SHP77 treated with DMSO at 0.1 percent for 48 hours (cell line): ENCODE measurements around the gene JMJD7.
A peak's percentile ranks its signal among the peaks of the same experiment; 100 is the strongest.

Experiments used
- DNase-seq: peaks from one replicate; lab custom pipeline; 2025; lab: John Stamatoyannopoulos, UW

The JMJD7 gene

GRCh38 chr15:41801185-41801584, 26.7 kb upstream of the JMJD7 start:
- DNase-seq = no peak

GRCh38 chr15:41801850-41802455, 25.9 kb upstream of the JMJD7 start:
- DNase-seq = no peak

- DNase-seq = no peak
Measured at GRCh38 chr15:41804361-41804760, 23.5 kb upstream of the JMJD7 start.

- DNase-seq = no peak
Measured at GRCh38 chr15:41804916-41805666, 22.8 kb upstream of the JMJD7 start.

- no peak for DNase-seq
Measured at GRCh38 chr15:41805711-41806110, 22.2 kb upstream of the JMJD7 start.

DNA sequence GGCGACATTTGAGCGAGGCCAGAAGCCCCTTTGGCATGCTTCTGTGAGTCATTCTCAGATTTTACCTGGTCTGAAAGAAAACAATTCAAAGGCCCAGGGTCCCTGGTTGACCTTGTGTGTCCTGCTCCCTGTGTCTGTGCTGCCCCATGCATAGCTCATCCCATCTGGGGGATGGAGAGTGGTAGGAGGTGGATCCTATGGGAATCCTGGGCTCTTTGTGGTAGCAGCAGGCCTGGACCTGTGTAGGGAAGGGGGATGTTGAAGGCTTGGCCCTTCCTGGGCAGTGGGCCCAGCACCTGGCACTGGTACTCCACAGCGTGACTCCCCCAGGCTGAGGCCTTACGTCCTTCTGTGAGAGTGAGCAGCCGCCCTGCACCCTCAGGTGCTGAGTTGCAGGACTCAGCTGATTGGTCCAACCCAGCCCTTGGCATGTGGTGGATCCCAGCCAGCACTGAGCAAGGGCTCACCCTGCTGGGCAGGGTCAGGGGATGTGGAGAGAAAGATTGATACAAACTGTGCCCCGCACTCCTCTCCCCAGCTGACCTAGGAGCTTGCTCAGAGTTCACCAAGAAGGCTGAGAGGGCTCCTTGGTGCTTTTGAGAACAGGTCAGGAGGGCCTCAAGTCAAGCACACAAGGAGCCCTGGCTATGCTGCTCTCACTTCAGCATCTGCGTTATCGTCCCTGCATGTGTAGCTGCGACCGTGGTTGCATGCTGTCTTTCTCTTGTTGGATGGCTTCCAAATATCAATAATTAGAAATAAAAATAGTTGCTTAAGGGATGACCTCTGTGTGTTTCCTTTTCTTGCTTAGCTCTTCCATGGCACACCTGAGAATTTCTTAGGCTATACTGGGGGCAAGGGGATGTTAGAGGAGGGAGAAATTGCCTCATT, 21.4 kb upstream of the JMJD7 start:
- DNase-seq = no peak

- no peak for DNase-seq
Measured at GRCh38 chr15:41809121-41809520, 18.8 kb upstream of the JMJD7 start.

DNA sequence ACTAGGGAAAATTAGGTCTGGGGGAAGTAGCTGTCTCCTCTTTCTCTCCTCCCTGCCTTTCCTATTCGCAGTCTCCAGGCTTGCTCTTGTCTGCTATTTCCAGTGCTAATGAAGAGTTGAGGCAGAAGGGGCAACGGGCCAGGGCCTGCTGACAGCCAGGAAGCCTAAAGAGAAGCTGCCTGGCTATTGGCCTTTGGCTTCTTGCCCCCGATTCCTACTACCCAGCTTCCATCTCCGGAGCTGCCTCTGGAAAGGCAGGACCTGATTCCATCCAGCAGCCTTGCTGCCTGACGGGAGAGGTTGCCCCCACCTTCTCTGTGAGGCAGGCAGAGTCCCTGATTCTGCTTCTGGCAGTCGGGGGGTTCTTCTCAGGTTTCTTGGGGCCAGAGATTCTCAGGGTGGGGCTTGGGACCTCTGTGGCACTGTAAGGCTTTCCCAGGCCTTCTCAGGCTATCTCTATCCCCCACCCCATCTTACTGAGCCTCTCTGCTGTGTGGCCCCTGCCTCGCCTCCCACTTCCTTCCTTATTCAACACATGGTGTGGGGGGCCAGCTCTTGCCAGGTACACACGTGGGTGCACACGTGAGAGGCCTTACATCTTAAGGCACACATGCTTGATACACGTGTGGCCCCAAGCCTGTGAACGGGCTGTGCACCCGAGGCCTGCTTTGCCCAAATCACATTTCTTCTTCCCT, 18.2 kb upstream of the JMJD7 start:
- DNase-seq = no peak

DNA sequence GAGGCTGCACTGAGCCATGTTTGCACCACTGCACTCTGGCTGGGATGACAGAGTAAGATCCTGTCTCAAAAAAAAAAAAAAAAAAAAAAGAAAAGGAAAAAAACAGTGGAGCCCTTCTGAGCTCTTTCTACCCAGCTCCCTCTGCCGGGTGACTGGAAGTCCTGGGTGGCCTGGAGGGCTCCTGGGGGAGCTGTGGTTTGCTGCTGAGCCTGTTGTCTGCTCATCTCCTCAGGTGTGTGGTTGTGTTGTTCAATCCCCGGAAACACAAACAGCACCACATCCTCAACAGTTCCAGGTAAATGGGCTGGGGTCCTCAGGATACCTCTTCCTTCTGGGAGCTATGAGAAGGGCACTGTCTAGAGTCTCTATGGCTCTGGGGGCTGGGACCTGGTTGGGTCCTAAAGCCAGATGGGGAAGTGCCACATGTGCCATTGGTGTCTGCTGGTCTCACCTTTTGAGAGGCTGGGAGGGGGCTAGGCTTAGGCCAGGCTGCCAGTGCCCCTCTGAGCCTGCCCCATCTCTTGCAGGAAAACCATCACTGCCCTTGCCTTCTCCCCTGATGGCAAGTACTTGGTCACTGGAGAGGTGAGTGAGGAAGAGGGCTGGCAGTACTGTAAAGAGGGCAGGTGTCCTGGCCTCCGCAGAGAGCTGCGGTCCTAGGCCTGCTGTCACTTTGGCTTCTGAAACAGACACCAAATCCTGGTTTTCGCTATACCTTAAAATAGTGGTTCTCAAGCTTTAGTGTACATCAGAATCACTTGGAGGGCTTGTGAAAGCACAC, 17.1 kb upstream of the JMJD7 start:
- DNase-seq = no peak

DNA sequence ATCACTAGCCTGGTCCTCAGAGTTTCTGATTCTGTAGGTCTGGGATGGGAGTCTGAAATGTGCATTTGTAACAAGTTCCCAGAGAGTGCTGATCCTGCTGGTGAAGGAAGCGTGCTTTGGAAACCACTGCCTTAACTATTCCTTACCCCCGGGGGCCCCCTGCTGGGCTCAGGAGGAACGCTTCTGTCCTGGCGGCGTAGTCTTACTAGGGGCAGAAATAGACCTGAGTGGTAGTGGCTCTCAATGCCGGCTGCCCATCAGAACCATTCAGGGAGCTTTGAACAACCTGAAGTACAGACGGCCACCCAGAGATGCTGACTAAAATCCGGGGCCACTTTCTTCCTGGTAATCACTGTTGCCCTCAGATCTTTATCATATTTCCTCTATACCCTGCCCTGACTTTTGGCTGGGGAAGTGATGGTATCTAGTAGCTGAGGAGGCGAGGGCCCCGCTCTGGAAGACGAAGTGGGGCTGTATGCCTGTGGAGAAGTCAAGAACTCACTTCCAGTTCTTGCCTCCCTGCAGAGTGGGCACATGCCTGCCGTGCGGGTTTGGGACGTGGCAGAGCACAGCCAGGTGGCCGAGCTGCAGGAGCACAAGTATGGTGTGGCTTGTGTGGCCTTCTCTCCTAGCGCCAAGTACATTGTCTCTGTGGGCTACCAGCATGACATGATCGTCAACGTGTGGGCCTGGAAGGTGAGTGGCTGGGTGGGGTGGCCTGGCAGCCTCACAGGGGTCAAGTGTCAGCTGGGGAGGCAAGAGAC, 16.3 kb upstream of the JMJD7 start:
- peak; percentile 5 for DNase-seq

- no peak for DNase-seq
Measured at GRCh38 chr15:41812820-41813375, 15.0 kb upstream of the JMJD7 start.

GRCh38 chr15:41813426-41813825, 14.5 kb upstream of the JMJD7 start:
- no peak for DNase-seq

DNA sequence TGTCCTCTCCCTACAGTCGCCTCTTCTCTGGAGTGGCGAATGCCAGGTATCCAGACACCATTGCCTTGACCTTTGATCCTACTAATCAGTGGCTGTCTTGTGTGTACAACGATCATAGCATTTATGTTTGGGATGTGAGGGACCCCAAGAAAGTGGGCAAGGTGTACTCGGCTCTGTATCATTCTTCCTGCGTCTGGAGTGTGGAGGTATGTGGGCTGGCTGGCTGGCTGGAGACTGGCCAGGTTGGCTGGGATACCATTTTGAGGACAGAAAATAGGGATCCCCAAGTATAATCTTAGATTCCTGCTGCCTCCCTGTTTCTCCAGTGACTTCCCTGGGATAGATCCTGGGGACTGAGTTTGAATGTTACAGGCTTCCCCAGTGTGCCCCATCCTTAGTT, 13.4 kb upstream of the JMJD7 start:
- no peak for DNase-seq

- DNase-seq = no peak
Measured at GRCh38 chr15:41816788-41817187, 11.1 kb upstream of the JMJD7 start.

- no peak for DNase-seq
Measured at GRCh38 chr15:41817327-41817726, 10.6 kb upstream of the JMJD7 start.

DNA sequence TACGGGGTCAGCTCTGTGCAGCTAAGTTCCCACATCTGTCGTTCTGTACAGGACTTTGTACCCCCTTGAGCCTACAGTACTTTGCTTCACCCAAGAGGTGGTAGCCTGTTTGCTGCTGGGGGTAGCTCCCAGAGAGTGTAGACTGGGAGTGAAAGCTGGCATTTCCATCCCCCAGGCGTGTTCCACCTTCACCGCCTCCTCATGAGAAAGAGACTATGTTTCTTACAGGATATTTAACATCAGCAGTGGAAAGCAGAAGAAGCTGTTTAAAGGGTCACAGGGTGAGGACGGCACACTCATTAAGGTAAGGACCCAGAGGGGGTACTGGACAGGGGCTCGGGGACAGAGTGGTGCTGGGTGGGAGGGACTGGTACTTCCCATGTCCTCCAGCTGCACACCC, 10.1 kb upstream of the JMJD7 start:
- no peak for DNase-seq

GRCh38 chr15:41819455-41820050, 8.3 kb upstream of the JMJD7 start:
- no peak for DNase-seq

DNA sequence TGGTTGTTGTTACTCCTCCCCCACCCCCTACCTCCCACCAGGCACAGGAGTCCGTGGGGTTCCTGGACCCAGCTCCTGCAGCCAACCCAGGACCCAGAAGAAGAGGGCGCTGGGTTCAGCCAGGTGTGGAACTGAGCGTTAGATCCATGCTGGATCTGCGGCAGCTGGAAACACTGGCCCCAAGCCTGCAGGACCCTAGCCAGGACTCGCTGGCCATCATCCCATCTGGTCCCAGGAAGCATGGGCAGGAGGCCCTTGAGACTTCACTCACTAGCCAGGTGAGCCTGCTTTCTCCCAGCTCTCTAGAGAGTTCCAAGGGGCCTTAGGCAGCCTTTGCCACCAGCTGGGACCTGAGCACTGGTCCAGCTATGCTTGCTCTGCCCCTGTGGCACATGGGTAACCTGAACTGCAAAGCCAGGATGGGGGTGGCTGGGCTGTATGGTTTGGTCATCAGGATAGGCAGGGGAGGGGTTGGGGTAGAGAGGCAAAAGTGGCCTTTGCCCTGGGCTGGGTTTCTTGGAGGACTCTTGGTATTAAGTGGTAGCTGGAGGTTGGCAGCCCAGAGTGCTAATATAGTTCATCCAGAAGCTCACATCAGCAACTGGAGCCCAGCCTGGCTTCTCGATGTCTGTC, 7.0 kb upstream of the JMJD7 start:
- DNase-seq = no peak

DNA sequence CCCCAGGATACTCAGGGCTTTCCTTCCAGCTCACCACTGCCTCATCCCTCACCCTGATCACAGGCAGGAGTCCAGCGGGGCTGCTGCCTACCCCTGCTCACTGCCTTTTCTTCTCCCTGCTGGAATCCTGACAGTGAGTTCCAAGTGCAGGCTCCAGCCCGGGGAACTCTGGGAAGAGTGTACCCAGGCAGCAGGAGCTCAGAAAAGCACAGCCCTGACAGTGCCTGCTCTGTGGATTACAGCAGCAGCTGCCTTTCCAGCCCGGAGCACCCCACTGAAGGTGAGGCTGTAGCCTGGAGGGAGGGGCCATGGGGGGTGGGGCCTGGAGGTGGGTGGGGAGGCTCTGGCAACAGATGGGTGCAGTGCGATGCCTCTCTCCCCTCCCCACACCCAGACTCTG, 6.1 kb upstream of the JMJD7 start:
- DNase-seq = no peak

GRCh38 chr15:41822471-41822870, 5.4 kb upstream of the JMJD7 start:
- DNase-seq = no peak
